Endodermal cell (in vitro differentiated cells): ENCODE data around the gene COL5A1. TPM values are rescaled to one million over a fixed set of nuclear protein-coding genes. Genes with fewer than 3 reads are reported as not detected.

Experiments used
- DNase-seq: peaks from one replicate; pipeline ENCODE4 v3.0.0-alpha.2; 2017
- H3K27ac ChIP-seq: 2 replicates; pipeline ENCODE4 v1.5.1; 2013; ENCODE audit warnings: mild to moderate bottlenecking, low read depth, low read length, moderate library complexity
- H3K27me3 ChIP-seq: 2 replicates; pipeline ENCODE4 v1.6.1; 2013; ENCODE audit warnings: mild to moderate bottlenecking, low read length, moderate library complexity; ENCODE audit not compliant: insufficient read depth, control insufficient read depth, poor library complexity, severe bottlenecking
- H3K36me3 ChIP-seq: 2 replicates; pipeline ENCODE4 v1.7.0; 2013; ENCODE audit warnings: mild to moderate bottlenecking, low read length, moderate library complexity; ENCODE audit not compliant: control insufficient read depth, insufficient read depth
- H3K4me1 ChIP-seq: one replicate; pipeline ENCODE4 v1.7.0; 2013; ENCODE audit warnings: low read length; ENCODE audit not compliant: control insufficient read depth, insufficient read depth
- H3K4me3 ChIP-seq: 2 replicates; pipeline ENCODE4 v1.5.1; 2013; ENCODE audit warnings: mild to moderate bottlenecking, low read length, moderate library complexity
- H3K9ac ChIP-seq: 2 replicates; pipeline ENCODE4 v1.6.1; 2013; ENCODE audit warnings: mild to moderate bottlenecking, low read length, moderate library complexity; ENCODE audit not compliant: poor library complexity, severe bottlenecking; ENCODE audit errors: extremely low read depth
- H3K9me3 ChIP-seq: 2 replicates; pipeline ENCODE4 v1.6.1; 2013; ENCODE audit warnings: mild to moderate bottlenecking, low read length, moderate library complexity; ENCODE audit not compliant: control insufficient read depth
- H3K27ac Mint-ChIP-seq: 2 replicates; pipeline ENCODE4 v1.8.0; 2020; ENCODE audit warnings: mixed read lengths
- H3K27me3 Mint-ChIP-seq: 2 replicates; pipeline ENCODE4 v1.8.0; 2021; ENCODE audit warnings: mild to moderate bottlenecking, mixed read lengths; ENCODE audit not compliant: insufficient read depth
- H3K36me3 Mint-ChIP-seq: 2 replicates; pipeline ENCODE4 v1.8.0; 2020; ENCODE audit warnings: low read depth, mixed read lengths
- H3K4me1 Mint-ChIP-seq: 2 replicates; pipeline ENCODE4 v1.8.0; 2020; ENCODE audit warnings: mixed read lengths
- H3K4me3 Mint-ChIP-seq: 2 replicates; pipeline ENCODE4 v1.8.0; 2020; ENCODE audit warnings: mild to moderate bottlenecking, moderate library complexity, mixed read lengths
- H3K9me3 Mint-ChIP-seq: 2 replicates; pipeline ENCODE4 v1.8.0; 2020; ENCODE audit warnings: mild to moderate bottlenecking, mixed read lengths
- WGBS, 2 experiments: methylation state at CpG; one replicate each; pipeline versions ENCODE4 v1.1.5 to v1.1.7; 2013; ENCODE audit warnings: missing lambda C conversion rate in 2 of 2, mixed read lengths in 1 of 2; ENCODE audit not compliant: insufficient coverage in 1 of 2, insufficient read length in 1 of 2; 5-methylcytosine and 5-hydroxymethylcytosine counted together
- total RNA-seq, 2 donors: library from RNA; stranded (reverse); fragmentation: NEBNext Ultra II Directional in 1 of 2; extraction: Animal tissue kit (Norgen Biotek cat#: 25700) in 1 of 2; gene quantifications; 2 replicates in 1 of 2; 3 replicates in 1 of 2; pipeline ENCODE4 v1.2.1, GENCODE V29; 2021
- TF ChIP-seq, protein P1 (sequence below): fragments of 200-600 bp; sonication (generic); conservative IDR thresholded peaks from 2 replicates; pipeline ENCODE4 v1.5.0; 2021; ENCODE audit warnings: antibody characterized with exemption, mild to moderate bottlenecking

Gene COL5A1
- total RNA-seq, 2 donors from 2014 or later, result 65.3 to 76.6 TPM

DNA sequence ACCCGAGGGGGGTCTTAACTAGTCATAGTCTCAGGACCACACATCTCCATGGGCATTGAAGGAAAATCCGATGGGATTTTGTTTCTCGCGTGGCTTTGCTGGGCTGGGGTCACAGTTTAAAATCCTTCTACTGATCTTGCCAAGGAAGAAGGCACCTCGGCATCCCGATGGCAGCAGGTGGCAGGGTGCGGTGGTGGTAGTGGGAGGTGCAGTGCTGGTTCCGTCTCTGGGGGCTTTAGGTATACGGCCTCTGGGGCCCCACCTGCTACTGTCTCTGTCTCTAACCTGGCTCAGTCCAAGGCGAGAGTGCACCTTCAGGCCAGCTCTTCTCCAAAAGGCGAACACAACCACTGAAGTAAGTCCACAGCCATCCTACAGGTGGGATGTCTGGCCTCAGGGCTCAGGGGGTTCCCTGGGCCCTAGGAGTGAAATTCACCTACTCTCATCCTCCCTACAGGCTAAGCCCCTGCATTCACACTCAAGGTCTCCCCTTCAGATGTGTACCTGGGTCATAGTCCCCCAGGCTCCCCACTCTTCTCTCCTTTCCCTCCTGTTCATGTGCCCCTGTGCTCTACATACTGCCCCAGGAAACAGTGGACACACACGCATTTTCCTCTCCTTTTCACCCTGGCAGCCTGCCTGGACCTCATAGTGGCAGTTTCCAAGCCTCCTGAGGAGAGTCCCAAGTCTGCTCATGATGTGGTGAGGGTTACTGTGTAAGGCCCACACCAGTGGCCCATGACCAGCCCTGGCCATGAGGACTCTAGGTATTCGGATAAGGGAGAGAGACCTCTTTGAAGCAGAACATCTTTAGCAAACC is 238.3 kb downstream of the COL5A1 start:
- Histone ChIP-seq H3K4me1 (no peaks in the 10 kb centered on the region), H3K9me3 (no peaks in the 10 kb centered on the region), H3K27ac (no peak overlapping the region), H3K4me3 (no peak overlapping the region), H3K27me3 (no peaks in the 10 kb centered on the region), H3K9ac (no peak overlapping the region), H3K36me3 (no peaks in the 10 kb centered on the region)
- Mint-ChIP-seq H3K36me3 (no peaks in the 10 kb centered on the region), H3K9me3 (no peaks in the 10 kb centered on the region), H3K4me3 (no peak overlapping the region), H3K27me3 (no peaks in the 10 kb centered on the region), H3K4me1 (no peaks in the 10 kb centered on the region), H3K27ac (no peak overlapping the region)
- TF ChIP-seq, protein P1, sequence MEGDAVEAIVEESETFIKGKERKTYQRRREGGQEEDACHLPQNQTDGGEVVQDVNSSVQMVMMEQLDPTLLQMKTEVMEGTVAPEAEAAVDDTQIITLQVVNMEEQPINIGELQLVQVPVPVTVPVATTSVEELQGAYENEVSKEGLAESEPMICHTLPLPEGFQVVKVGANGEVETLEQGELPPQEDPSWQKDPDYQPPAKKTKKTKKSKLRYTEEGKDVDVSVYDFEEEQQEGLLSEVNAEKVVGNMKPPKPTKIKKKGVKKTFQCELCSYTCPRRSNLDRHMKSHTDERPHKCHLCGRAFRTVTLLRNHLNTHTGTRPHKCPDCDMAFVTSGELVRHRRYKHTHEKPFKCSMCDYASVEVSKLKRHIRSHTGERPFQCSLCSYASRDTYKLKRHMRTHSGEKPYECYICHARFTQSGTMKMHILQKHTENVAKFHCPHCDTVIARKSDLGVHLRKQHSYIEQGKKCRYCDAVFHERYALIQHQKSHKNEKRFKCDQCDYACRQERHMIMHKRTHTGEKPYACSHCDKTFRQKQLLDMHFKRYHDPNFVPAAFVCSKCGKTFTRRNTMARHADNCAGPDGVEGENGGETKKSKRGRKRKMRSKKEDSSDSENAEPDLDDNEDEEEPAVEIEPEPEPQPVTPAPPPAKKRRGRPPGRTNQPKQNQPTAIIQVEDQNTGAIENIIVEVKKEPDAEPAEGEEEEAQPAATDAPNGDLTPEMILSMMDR, result no peak
- WGBS, 2 experiments, result 93 to 98% methylated on average over 9 to 13 of the region's 13 CpGs
- no peak for DNase-seq

DNA sequence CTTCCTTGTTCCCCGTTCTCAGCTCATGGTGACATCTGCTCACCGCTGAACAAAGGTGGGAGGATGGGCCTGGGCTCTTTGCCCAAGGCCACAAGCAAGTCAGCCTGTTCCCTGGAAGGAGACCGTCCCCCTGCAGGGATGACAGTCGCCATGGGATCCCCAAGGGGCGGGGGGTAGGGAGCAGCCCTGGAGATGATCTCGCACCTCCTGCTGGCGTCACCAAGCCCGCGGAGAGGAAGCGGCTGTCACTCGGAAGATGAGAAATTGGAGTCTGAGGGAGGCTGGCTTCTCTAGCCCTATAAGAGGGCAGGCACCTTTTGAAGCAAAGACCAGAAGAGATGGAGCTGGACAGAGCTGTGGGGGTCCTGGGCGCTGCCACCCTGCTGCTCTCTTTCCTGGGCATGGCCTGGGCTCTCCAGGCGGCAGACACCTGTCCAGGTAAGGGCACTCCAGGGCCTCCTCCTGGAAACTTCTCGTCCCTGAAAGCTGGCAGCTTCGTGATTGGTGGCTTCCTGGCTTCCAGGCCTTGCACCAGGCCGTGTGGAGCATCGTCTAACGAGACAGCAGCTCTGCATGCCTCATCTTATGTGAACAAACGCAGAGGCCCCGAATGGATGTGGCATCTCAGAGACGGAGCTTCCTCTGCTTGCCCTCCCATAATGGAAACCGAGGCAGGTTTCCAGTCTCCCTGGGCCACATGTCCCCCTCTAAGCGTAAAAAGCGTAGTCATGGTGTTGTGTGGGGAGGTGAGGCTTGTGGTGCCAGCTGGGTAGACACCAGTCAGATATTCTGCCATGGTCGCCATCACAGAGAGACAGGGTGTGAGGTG is 239.1 kb downstream of the COL5A1 start, which contains the start of gene FCN2:
FCN2 (plus strand) TSS at position 327 of the 829 bp plus-strand sequence; CDS start at position 339, 12 bp downstream.
- H3K9me3 ChIP-seq, result no peaks in the 10 kb centered on the region
- H3K27me3 ChIP-seq, result no peaks in the 10 kb centered on the region
- H3K27me3 Mint-ChIP-seq, result no peaks in the 10 kb centered on the region
- H3K36me3 ChIP-seq, result no peaks in the 10 kb centered on the region
- H3K27ac Mint-ChIP-seq, result no peak within 1 kb of the TSS
- no peak within 1 kb of the TSS for H3K4me3 ChIP-seq
- no peaks in the 10 kb centered on the region for H3K36me3 Mint-ChIP-seq
- TF ChIP-seq, protein P1, result no peak
- H3K9me3 Mint-ChIP-seq, result no peaks in the 10 kb centered on the region
- H3K27ac ChIP-seq, result no peak within 1 kb of the TSS
- H3K4me1 Mint-ChIP-seq, result no peaks in the 10 kb centered on the region
- H3K9ac ChIP-seq, result no peak within 1 kb of the TSS
- 89 to 94% methylated on average over 17 to 25 of the region's 25 CpGs for WGBS, 2 experiments
- H3K4me1 ChIP-seq, result no peaks in the 10 kb centered on the region
- no peak for DNase-seq
- no peak within 1 kb of the TSS for H3K4me3 Mint-ChIP-seq

DNA sequence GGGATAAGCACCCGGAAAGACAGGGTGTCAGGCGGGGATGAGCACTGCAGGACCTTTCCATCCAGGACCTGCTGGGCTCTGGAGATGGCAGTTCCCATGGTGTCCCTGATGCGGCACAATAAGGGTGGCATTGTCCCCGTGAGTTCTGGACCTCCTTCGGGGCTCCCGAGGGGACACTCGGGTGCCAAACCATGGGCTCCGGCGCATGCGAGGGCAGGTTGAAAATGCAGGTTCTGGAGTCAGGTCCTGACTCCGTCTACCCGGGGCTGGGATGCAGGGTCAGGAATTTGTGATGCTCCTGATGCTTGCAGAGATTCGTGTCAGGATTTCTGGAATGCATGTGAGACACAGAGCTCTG is 239.7 kb downstream of the COL5A1 start:
- Histone ChIP-seq H3K36me3 (no peaks in the 10 kb centered on the region), H3K27ac (no peak overlapping the region), H3K9me3 (no peaks in the 10 kb centered on the region), H3K4me3 (no peak overlapping the region), H3K9ac (no peak overlapping the region), H3K4me1 (no peaks in the 10 kb centered on the region), H3K27me3 (no peaks in the 10 kb centered on the region)
- H3K27me3 Mint-ChIP-seq, result no peaks in the 10 kb centered on the region
- H3K36me3 Mint-ChIP-seq, result no peaks in the 10 kb centered on the region
- H3K4me3 Mint-ChIP-seq, result no peak overlapping the region
- no peaks in the 10 kb centered on the region for H3K4me1 Mint-ChIP-seq
- no peaks in the 10 kb centered on the region for H3K9me3 Mint-ChIP-seq
- no peak for DNase-seq
- 92 to 94% methylated on average over 12 to 13 of the region's 13 CpGs for WGBS, 2 experiments
- H3K27ac Mint-ChIP-seq, result no peak overlapping the region
- TF ChIP-seq, protein P1, result no peak
